ENCODE data around the gene TLR10. TPM values are rescaled to one million over a fixed set of nuclear protein-coding genes. Genes with fewer than 3 reads are reported as not detected.
A peak's percentile ranks its signal among the peaks of the same experiment; 100 is the strongest.

The TLR10 gene
- total RNA-seq, 2 donors from 2014 or later: 0.18 TPM; not detected in 1

DNA sequence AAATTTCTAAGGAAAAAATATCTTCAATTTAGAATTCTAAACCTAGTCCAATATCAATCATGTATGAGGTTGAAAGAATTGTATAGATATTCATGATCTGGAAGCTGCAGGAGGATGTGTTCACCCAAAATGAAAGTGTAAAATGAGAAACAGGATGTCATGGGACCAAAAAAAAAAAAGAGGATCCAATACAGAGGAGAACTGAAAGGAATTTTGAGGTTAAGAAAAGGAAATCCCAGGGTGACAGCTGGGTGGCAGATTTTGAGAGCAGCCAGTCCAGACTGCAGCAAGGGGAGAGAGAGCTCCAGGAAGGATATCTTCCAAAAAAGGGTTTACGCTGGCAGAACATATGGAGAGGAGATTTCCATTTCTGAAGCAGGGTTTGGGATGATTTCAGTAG is 38.9 kb downstream of the TLR10 start:
- DNase-seq (no peak), ATAC-seq (peak in 1 of 2 donors; percentile 49)
- intact Hi-C loops (cut with DNase I): no loop called here

GRCh38 chr4:38740303-38740702 is 42.5 kb downstream of the TLR10 start:
- ATAC-seq (no peak), DNase-seq (no peak)
- intact Hi-C loops (cut with DNase I): no loop called here

DNA sequence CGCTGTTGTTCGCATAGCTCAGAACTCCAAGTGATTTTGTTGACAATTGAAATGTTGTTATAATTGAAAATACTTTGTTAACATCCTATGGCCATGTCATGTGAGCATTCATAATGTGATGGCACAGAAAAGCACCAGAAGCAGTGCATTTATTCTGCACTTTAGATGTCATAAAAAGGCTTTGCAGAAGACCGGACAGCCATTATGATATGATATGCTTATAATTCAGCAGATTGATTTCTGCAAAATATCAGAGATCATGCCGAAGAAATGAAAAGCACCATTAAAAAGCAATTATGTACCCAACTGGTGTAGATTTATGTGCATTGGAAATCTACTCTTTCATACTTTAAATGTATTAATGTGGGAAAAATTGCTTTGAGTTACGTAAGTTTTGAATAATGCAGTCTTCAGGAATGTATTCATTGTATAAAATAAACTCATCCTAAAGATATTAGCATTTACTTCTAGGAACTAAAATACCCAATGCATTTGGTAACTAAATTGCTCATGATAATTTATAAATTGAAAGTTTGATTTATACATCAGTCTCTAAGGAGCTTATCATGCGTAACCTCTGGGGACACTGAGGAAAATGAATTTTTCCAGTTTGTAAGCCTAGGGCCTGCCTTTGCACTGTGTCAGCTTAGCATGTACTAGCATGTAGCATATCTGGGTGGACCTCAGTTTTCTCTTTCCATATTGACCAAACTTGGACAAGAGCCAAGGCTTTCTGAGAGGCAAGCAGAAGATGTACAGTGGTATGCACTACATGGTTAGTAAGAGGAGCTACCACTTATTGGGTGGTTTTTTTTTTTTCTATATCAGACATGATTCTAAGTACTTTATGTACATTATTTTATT is 43.6 kb downstream of the TLR10 start:
- DNase-seq (no peak), ATAC-seq (no peak)
- intact Hi-C loops (cut with DNase I): no loop called here

GRCh38 chr4:38735870-38736269 is 46.9 kb downstream of the TLR10 start:
- DNase-seq (no peak), ATAC-seq (no peak)
- intact Hi-C loops (cut with DNase I): no loop called here

DNA sequence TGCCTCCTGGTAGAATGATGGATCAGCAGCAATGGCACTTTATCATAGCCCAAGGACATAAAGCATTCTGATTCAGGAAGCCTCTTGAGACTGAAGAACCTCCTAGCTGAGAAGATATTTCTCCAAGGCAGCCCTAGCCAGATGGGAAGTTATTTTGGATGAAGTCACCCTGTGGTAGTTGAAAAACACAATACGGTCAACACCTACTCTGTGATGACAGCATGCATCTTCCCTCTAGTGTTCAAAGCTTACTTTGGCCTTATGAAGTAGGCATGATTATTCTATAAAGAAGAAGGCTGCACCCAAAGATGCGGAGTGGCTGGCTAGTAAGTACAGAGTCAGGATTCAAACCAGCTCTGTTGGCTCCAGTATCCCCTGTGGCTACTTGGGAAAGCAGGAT is 47.9 kb downstream of the TLR10 start:
- intact Hi-C loops (cut with DNase I): loop anchor here (5.0 kb wide), 2 partner anchors 558 to 673 kb away; no protein-coding TSS in a partner anchor
- no peak for DNase-seq
- ATAC-seq: no peak

DNA sequence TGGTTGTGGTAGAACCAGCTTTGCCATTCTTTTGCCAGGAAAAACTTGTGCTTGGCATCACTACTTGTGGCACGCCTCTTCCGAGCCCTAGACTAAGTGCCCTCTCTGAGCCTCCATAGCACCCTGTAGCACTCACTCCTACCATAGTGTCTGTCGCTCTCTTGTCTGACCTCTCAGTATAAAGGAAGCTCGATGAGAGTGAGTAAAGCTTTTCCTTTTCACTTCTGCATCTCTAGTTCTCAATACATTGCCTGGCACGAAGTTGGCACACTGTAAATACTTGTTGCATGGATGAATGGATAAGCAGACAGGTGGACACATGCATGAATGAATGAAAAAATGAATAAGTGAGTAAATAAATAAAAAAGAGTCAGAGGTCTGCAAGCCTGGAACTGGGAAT is 48.3 kb downstream of the TLR10 start:
- no peak for ATAC-seq
- intact Hi-C loops (cut with DNase I): loop anchor here (5.0 kb wide), 2 partner anchors 557 to 672 kb away; no protein-coding TSS in a partner anchor
- no peak for DNase-seq

DNA sequence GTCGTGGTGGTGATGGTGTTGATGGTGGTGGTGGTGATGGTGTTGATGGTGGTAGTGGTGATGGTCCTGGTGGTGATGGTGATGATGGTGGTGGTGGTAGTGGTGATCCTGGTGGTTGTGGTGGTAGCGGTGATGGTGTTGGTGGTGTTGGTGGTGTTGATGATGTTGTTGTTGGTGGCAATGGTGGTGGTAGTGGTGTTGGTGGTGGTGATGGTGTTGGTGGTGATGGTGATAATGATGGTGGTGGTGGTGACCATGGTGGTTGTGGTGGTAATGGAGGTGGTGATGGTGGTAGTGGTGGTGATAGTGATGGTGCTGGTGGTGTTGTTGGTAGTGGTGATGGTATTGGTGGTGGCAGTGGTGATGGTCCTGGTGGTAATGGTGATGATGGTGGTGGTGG is 49.1 kb downstream of the TLR10 start:
- ATAC-seq: no peak
- intact Hi-C loops (cut with DNase I): loop anchor here (5.0 kb wide), 2 partner anchors 556 to 671 kb away; no protein-coding TSS in a partner anchor
- DNase-seq: no peak

GRCh38 chr4:38730830-38731646 is 51.8 kb downstream of the TLR10 start:
- peak; percentile 87 to 90 for ATAC-seq
- peak; percentile 82 for DNase-seq
- intact Hi-C loops (cut with DNase I): loop anchor here (2.0 to 5.0 kb wide), 3 partner anchors 552 to 669 kb away; no protein-coding TSS in a partner anchor

DNA sequence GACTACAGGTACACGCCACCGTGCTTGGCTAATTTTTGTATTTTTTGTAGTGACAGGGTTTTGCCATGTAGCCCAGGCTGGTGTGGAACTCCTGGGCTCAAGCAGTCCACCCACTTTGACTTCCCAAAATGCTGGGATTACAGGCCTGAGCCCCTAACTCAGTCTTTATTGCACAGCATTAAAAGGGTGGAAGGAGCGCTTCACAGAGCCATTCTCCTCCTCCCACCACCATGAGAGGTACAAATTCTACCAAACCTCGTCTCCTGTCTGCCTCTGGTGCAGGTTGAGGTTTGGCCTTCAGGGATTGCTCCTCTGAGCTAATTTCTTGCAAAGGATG is 52.3 kb downstream of the TLR10 start:
- intact Hi-C loops (cut with DNase I): loop anchor here (2.0 to 5.0 kb wide), 3 partner anchors 552 to 668 kb away; no protein-coding TSS in a partner anchor
- no peak for ATAC-seq
- DNase-seq: no peak

- DNase-seq: no peak
- intact Hi-C loops (cut with DNase I): no loop called here
- ATAC-seq: no peak
These were observed 54.1 kb downstream of the TLR10 start for GRCh38 chr4:38728631-38729141.

- no peak for DNase-seq
- intact Hi-C loops (cut with DNase I): no loop called here
- ATAC-seq: no peak
These were observed 58.3 kb downstream of the TLR10 start for GRCh38 chr4:38724475-38724808.

- no peak for DNase-seq
- peak in 1 of 2 donors; percentile 31 for ATAC-seq
- intact Hi-C loops (cut with DNase I): no loop called here
These were observed 58.9 kb downstream of the TLR10 start for GRCh38 chr4:38723726-38724474.

DNA sequence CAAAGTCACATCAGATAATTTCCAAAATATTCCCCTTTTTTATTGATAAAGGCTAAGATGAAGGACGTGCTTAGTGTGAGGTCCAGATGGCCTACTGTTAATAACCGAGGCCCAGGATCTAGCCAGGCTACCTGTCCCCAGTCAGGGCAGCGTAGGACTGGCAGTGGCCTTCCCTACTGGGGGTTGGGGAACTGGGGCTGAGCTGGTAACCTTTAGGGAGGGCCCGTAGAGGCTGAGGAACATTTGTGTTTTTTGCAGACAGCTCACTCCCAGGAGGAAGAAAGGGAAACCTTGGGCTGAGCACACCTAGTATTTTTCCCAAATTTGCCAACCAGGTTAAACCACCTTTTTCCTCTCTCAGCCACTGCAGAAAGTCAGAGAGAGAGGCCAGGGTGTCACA is 59.7 kb downstream of the TLR10 start:
- ATAC-seq (no peak), DNase-seq (no peak)
- intact Hi-C loops (cut with DNase I): no loop called here

Other genes starting within 250 kb of the TLR10 start
- gene KLF3, start 118.8 kb downstream of the TLR10 start, total RNA-seq: 10 to 100 TPM; 20.6 to 29.5 TPM
- gene TLR1, start 21.8 kb upstream of the TLR10 start, total RNA-seq: 1 to 10 TPM; 6.9 to 8.2 TPM
- gene TLR6, start 73.8 kb upstream of the TLR10 start, total RNA-seq: 1 to 10 TPM; 2.7 to 3.2 TPM
- 10 to 100 TPM; 38.3 to 49.2 TPM for gene FAM114A1, start 84.8 kb upstream of the TLR10 start, total RNA-seq
- gene TMEM156, start 249.4 kb upstream of the TLR10 start, total RNA-seq: under 1 TPM in 1 of 2 donors, not detected in 1; 0.47 TPM